Measurements from ENCODE around the gene NANOG.

DNA sequence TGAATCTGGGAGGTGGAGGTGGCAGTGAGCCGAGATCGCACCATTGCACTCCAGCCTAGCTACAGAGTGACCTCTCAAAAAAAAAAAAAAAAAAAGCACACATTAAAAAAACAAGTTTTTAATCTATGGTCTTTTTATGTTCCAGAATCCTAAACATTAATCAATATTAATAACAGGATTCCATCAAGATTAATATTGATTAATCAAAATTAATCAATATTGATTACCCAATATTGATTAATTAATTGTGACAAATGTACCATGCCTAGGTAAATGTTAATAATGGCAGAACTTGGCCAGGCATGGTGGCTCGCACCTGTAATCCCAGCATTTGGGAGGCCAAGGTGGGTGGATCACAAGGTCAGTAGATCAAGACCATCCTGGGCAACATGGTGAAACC, 7.9 kb upstream of the NANOG start:
- TF ChIP-seq, protein P1, sequence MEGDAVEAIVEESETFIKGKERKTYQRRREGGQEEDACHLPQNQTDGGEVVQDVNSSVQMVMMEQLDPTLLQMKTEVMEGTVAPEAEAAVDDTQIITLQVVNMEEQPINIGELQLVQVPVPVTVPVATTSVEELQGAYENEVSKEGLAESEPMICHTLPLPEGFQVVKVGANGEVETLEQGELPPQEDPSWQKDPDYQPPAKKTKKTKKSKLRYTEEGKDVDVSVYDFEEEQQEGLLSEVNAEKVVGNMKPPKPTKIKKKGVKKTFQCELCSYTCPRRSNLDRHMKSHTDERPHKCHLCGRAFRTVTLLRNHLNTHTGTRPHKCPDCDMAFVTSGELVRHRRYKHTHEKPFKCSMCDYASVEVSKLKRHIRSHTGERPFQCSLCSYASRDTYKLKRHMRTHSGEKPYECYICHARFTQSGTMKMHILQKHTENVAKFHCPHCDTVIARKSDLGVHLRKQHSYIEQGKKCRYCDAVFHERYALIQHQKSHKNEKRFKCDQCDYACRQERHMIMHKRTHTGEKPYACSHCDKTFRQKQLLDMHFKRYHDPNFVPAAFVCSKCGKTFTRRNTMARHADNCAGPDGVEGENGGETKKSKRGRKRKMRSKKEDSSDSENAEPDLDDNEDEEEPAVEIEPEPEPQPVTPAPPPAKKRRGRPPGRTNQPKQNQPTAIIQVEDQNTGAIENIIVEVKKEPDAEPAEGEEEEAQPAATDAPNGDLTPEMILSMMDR (IDR thresholded peaks at IDR 0.05; ENCODE audit: low read length) = no peak
- no peak for TF ChIP-seq EZH2 (IDR thresholded peaks at IDR 0.05; ENCODE audit: borderline replicate concordance, low read length)

All from OCI-LY1 (cell line).